ENCODE measurements around the gene ENG. TPM values are rescaled to one million over a fixed set of nuclear protein-coding genes. Genes with fewer than 3 reads are reported as not detected.

ENG gene
- total RNA-seq, 1 experiment from 2014 or later: 0.76 TPM

DNA sequence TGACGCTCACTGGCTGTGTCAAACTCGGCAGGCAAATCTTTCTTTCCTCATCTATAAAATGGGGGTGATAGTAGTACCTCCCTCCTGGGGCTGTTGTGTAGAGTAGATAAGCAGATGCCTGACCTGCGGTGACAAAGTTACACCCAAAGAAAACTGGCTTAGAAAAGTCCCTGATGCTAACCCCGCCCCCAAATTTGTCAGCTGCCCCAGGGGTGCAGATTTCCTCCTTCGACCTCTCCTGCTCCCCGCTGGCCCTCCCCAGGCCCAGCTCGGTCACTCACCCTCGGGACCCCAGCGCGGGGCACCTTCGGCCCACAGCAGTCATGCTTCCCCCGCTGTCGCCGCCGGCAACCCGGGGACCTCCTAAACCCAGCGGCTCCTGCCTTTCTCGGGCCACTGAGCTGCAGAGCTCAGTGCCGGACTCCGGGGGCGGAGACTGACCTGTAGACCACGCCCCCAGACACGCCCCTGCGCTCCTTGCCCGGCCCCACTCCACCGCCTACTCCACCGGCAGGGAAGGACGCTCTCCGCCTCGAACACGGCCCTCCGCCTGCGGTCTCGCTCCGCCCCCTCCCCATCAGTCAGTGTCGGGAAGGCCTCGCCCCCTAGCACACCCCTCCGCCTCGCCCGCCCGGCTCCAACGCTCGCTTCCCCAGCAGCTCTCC is 83.4 kb downstream of the ENG start:
- ChIA-PET CTCF (interaction anchor here (0.8 to 2.2 kb wide), 12 partner anchors 12 to 347 kb away, joined by 3 to 24 read pairs (median 3); partner anchors contain the start of genes CDK9 and TOR2A), RAD21 (ENCODE audit: low non-redundant PET in 1 of 2, low total read pairs in 2 of 2, uncharacterized antibody in 2 of 2, unreplicated experiment in 2 of 2) (interaction anchor here (0.6 to 1.0 kb wide), 2 partner anchors 36 to 99 kb away, joined by 4 to 5 read pairs; partner anchors contain the start of gene TOR2A (in 1 of the 2)), POLR2A (interaction anchor here (0.6 to 1.7 kb wide), 9 partner anchors 15 to 152 kb away, joined by 3 to 10 read pairs (median 3); partner anchors contain the start of genes CDK9, ST6GALNAC4 and TOR2A)
- peak; percentile 95 for DNase-seq (ENCODE audit: low read depth, low spot score)
- H4K20me1 ChIP-seq (ENCODE audit: insufficient read depth): no peaks in the 10 kb centered on the region
- ATAC-seq: peak; percentile 97
- peaks cover 13 to 21% of the 10 kb centered on the region in 2 experiments for H3K4me1 ChIP-seq (ENCODE audit: control insufficient read depth in 1 of 2, insufficient read depth in 2 of 2, low read length in 2 of 2)
- H3K9ac ChIP-seq (ENCODE audit: low read length): peak overlapping the region; percentile 57
- peak overlapping the region; percentile 96 for H3K4me2 ChIP-seq (ENCODE audit: low read length)
- H3K9me2 ChIP-seq (ENCODE audit: insufficient read depth): no peaks in the 10 kb centered on the region
- H3K27ac ChIP-seq (ENCODE audit: low read depth, low read length): peak overlapping the region; percentile 34; the same call in 1 of the 2 replicates
- H3K9me3 ChIP-seq (ENCODE audit: control insufficient read depth in 1 of 2, insufficient read depth in 1 of 2, low read depth in 1 of 2, low read length in 2 of 2): no peaks in the 10 kb centered on the region
- peak overlapping the region; percentile 93 for H2AFZ ChIP-seq (ENCODE audit: low read depth, low read length, poor library complexity, severe bottlenecking)
- no peak for TF ChIP-seq ELF1 (IDR thresholded peaks at IDR 0.05; ENCODE audit: borderline replicate concordance, low read depth)
- peak; percentile 66 for TF ChIP-seq POLR2AphosphoS5 (IDR thresholded peaks at IDR 0.05; ENCODE audit: low read depth, low read length)
- no peak for TF ChIP-seq RAD21 (IDR thresholded peaks at IDR 0.05; ENCODE audit: low read depth)
- TF ChIP-seq, protein P1, sequence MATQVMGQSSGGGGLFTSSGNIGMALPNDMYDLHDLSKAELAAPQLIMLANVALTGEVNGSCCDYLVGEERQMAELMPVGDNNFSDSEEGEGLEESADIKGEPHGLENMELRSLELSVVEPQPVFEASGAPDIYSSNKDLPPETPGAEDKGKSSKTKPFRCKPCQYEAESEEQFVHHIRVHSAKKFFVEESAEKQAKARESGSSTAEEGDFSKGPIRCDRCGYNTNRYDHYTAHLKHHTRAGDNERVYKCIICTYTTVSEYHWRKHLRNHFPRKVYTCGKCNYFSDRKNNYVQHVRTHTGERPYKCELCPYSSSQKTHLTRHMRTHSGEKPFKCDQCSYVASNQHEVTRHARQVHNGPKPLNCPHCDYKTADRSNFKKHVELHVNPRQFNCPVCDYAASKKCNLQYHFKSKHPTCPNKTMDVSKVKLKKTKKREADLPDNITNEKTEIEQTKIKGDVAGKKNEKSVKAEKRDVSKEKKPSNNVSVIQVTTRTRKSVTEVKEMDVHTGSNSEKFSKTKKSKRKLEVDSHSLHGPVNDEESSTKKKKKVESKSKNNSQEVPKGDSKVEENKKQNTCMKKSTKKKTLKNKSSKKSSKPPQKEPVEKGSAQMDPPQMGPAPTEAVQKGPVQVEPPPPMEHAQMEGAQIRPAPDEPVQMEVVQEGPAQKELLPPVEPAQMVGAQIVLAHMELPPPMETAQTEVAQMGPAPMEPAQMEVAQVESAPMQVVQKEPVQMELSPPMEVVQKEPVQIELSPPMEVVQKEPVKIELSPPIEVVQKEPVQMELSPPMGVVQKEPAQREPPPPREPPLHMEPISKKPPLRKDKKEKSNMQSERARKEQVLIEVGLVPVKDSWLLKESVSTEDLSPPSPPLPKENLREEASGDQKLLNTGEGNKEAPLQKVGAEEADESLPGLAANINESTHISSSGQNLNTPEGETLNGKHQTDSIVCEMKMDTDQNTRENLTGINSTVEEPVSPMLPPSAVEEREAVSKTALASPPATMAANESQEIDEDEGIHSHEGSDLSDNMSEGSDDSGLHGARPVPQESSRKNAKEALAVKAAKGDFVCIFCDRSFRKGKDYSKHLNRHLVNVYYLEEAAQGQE (IDR thresholded peaks at IDR 0.05; ENCODE audit: low read depth): no peak
- TF ChIP-seq EZH2 (IDR thresholded peaks at IDR 0.05): no peak
- no peak for TF ChIP-seq EZH2phosphoT487 (IDR thresholded peaks at IDR 0.05; ENCODE audit: borderline replicate concordance)
- no peak for TF ChIP-seq JUND (IDR thresholded peaks at IDR 0.05)
- no peak for TF ChIP-seq TCF7L2 (IDR thresholded peaks at IDR 0.05; ENCODE audit: borderline replicate concordance, extremely low read depth, insufficient read depth, insufficient read length)
- TF ChIP-seq YY1 (IDR thresholded peaks at IDR 0.05; ENCODE audit: extremely low read depth, insufficient replicate concordance, low read depth, low read length): no peak
- TF ChIP-seq ZNF274 (IDR thresholded peaks at IDR 0.05; ENCODE audit: low read depth, low read length): no peak
- TF ChIP-seq, protein P2, sequence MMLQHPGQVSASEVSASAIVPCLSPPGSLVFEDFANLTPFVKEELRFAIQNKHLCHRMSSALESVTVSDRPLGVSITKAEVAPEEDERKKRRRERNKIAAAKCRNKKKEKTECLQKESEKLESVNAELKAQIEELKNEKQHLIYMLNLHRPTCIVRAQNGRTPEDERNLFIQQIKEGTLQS (IDR thresholded peaks at IDR 0.05): no peak
- TF ChIP-seq, protein P3, sequence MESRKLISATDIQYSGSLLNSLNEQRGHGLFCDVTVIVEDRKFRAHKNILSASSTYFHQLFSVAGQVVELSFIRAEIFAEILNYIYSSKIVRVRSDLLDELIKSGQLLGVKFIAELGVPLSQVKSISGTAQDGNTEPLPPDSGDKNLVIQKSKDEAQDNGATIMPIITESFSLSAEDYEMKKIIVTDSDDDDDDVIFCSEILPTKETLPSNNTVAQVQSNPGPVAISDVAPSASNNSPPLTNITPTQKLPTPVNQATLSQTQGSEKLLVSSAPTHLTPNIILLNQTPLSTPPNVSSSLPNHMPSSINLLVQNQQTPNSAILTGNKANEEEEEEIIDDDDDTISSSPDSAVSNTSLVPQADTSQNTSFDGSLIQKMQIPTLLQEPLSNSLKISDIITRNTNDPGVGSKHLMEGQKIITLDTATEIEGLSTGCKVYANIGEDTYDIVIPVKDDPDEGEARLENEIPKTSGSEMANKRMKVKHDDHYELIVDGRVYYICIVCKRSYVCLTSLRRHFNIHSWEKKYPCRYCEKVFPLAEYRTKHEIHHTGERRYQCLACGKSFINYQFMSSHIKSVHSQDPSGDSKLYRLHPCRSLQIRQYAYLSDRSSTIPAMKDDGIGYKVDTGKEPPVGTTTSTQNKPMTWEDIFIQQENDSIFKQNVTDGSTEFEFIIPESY (IDR thresholded peaks at IDR 0.05; ENCODE audit: extremely low read depth, insufficient replicate concordance, low read length): no peak
- TF ChIP-seq POLR2A (IDR thresholded peaks at IDR 0.05; ENCODE audit: borderline replicate concordance, extremely low read depth, insufficient read depth, insufficient read length): no peak
- TF ChIP-seq SIN3A (IDR thresholded peaks at IDR 0.05; ENCODE audit: low read depth): no peak
- TF ChIP-seq, protein P4, sequence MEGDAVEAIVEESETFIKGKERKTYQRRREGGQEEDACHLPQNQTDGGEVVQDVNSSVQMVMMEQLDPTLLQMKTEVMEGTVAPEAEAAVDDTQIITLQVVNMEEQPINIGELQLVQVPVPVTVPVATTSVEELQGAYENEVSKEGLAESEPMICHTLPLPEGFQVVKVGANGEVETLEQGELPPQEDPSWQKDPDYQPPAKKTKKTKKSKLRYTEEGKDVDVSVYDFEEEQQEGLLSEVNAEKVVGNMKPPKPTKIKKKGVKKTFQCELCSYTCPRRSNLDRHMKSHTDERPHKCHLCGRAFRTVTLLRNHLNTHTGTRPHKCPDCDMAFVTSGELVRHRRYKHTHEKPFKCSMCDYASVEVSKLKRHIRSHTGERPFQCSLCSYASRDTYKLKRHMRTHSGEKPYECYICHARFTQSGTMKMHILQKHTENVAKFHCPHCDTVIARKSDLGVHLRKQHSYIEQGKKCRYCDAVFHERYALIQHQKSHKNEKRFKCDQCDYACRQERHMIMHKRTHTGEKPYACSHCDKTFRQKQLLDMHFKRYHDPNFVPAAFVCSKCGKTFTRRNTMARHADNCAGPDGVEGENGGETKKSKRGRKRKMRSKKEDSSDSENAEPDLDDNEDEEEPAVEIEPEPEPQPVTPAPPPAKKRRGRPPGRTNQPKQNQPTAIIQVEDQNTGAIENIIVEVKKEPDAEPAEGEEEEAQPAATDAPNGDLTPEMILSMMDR (IDR thresholded peaks at IDR 0.05 in 2 of 3, conservative IDR thresholded peaks at IDR 0.05 in 1 of 3; ENCODE audit: borderline replicate concordance in 1 of 3, insufficient read depth in 1 of 3, low read depth in 2 of 3, low read length in 2 of 3): no peak
- TF ChIP-seq ZFX (IDR thresholded peaks at IDR 0.05): no peak
- TF ChIP-seq SP1 (IDR thresholded peaks at IDR 0.05; ENCODE audit: low read depth): peak; percentile 72
- TF ChIP-seq EGR1 (IDR thresholded peaks at IDR 0.05; ENCODE audit: low read depth): peak; percentile 85
- TF ChIP-seq CEBPB (IDR thresholded peaks at IDR 0.05; ENCODE audit: low read depth): no peak
- H3K79me2 ChIP-seq (ENCODE audit: insufficient read depth, low read length): no peaks in the 10 kb centered on the region
- no TSS peak for BruUV-seq (replicated peaks)
- no peaks in the 10 kb centered on the region for H3K27me3 ChIP-seq (ENCODE audit: insufficient read depth, low read length)
- intact Hi-C loops (cut with micrococcal nuclease): loop anchor here (1.0 kb wide), 1 partner anchor 36 kb away; the partner anchor contains the start of gene TOR2A
- peak overlapping the region; percentile 50 to 60 for H3K4me3 ChIP-seq (replicated peaks in 1 of 2; ENCODE audit: low read depth in 1 of 2, low read length in 2 of 2)
- H3K36me3 ChIP-seq (ENCODE audit: control insufficient read depth in 1 of 2, insufficient read depth in 2 of 2, low read length in 2 of 2): no peaks in the 10 kb centered on the region
